Cerebellar nuclear complex (tissue), 1 donor: ENCODE measurements around the gene XIST.
"Not testable (repeated sequence)": the region's sequence is repeated elsewhere in the genome, so short reads cannot be mapped to it uniquely, and the experiment has no call there.

Experiments used
- DNase-seq, 2 experiments: peaks; one replicate each; lab custom pipeline; 2025; lab: John Stamatoyannopoulos, UW

The XIST gene

GRCh38 chrX:73799888-73800287 is 52.6 kb downstream of the XIST start:
- DNase-seq = no peak

- not testable (repeated sequence) for DNase-seq
Measured at GRCh38 chrX:73792511-73792910, 60.0 kb downstream of the XIST start.

GRCh38 chrX:73785493-73785892 is 67.0 kb downstream of the XIST start:
- no peak for DNase-seq
